A549 (cell line): ENCODE measurements around the gene GRM4. TPM values are rescaled to one million over a fixed set of nuclear protein-coding genes. Genes with fewer than 3 reads are reported as not detected.

ENCODE experiments used
- ATAC-seq, 2 experiments: fragments of 200-7000 bp in 1 of 2; fragments of >200 bp in 1 of 2; cut with Nextera tagmentation in 1 of 2; cut with Tn5 transposase in 1 of 2; 3 replicates each; pipeline versions ENCODE4 v1.8.0 to v1.9.1; 2018 to 2020; ENCODE audit warnings: mild to moderate bottlenecking in 1 of 2, moderate library complexity in 1 of 2
- CTCF ChIA-PET: fragments of 300-600 bp; sonication (Branson Sonifier 250); formaldehyde crosslinking; extraction: SDS; loops from one replicate; lab custom pipeline; 2021; ENCODE audit warnings: antibody characterized with exemption, inconsistent platforms; lab: Yijun Ruan, JAX
- POLR2A ChIA-PET: fragments of 350-600 bp; formaldehyde crosslinking; extraction: SDS; loops from one replicate; lab custom pipeline; 2021; ENCODE audit warnings: antibody characterized with exemption, inconsistent platforms; lab: Yijun Ruan, JAX
- DNase-seq, 2 experiments: peaks; one replicate each; pipeline versions ENCODE4 v3.0.0 to v3.0.0-alpha.2; 2011 to 2016; ENCODE audit warnings: low read depth in 1 of 2, low spot score in 1 of 2
- FAIRE-seq: peaks from 2 replicates; lab custom pipeline; 2011; peaks lifted over from hg19 to GRCh38; lab: Jason Lieb, UNC
- H3K27ac ChIP-seq, 2 experiments: fragments of >200 bp; sonication (Bioruptor Twin); formaldehyde crosslinking; 3 replicates each; pipeline ENCODE4 v1.5.1; 2016 to 2017
- H3K4me1 ChIP-seq: fragments of >200 bp; sonication (Bioruptor Twin); formaldehyde crosslinking; 3 replicates; pipeline ENCODE4 v1.6.1; 2016
- H3K4me2 ChIP-seq: fragments of >200 bp; sonication (Bioruptor Twin); formaldehyde crosslinking; 3 replicates; pipeline ENCODE4 v1.6.1; 2016
- H3K4me3 ChIP-seq: fragments of >200 bp; sonication (Bioruptor Twin); formaldehyde crosslinking; 3 replicates; pipeline ENCODE4 v1.5.1; 2016
- H3K9me3 ChIP-seq: fragments of >200 bp; sonication (Bioruptor Twin); formaldehyde crosslinking; 3 replicates; pipeline ENCODE4 v1.6.1; 2016
- CHD2 ChIP-seq: fragments of 150-350 bp; IDR thresholded peaks from 2 replicates; pipeline ENCODE4 v1.6.1; 2014; ENCODE audit warnings: low read length; ENCODE audit not compliant: partially characterized antibody
- HEYL ChIP-seq: fragments of 250-450 bp; sonication (Bioruptor Pico); IDR thresholded peaks from 2 replicates; pipeline ENCODE4 v1.8.0; 2021; ENCODE audit warnings: mild to moderate bottlenecking, moderate library complexity
- HOXA7 ChIP-seq: fragments of 250-450 bp; sonication (Bioruptor Pico); IDR thresholded peaks from 2 replicates; pipeline ENCODE4 v1.5.0; 2020; ENCODE audit warnings: mild to moderate bottlenecking, moderate library complexity
- HOXB13 ChIP-seq: fragments of 250-450 bp; sonication (Bioruptor Pico); IDR thresholded peaks from 2 replicates; pipeline ENCODE4 v1.5.0; 2020; ENCODE audit warnings: low read depth, mild to moderate bottlenecking, moderate library complexity
- HOXB5 ChIP-seq: fragments of 250-450 bp; sonication (Bioruptor Pico); IDR thresholded peaks from 2 replicates; pipeline ENCODE4 v1.5.0; 2020; ENCODE audit warnings: mild to moderate bottlenecking, moderate library complexity
- JUN ChIP-seq, 2 experiments: fragments of >200 bp; sonication (Bioruptor Twin); formaldehyde crosslinking; IDR thresholded peaks; 2 replicates in 1 of 2; 3 replicates in 1 of 2; pipeline ENCODE4 v1.6.1; 2016 to 2017
- NFE2L2 ChIP-seq: fragments of 150-350 bp; conservative IDR thresholded peaks from 2 replicates; pipeline ENCODE4 v1.6.1; 2014; ENCODE audit warnings: low read length
- NPAS2 ChIP-seq: fragments of 250-450 bp; sonication (Bioruptor Pico); IDR thresholded peaks from 2 replicates; pipeline ENCODE4 v1.8.0; 2022; ENCODE audit warnings: mild to moderate bottlenecking, moderate library complexity, borderline replicate concordance
- PHF8 ChIP-seq: fragments of 200-600 bp; sonication (generic); IDR thresholded peaks from 2 replicates; pipeline ENCODE4 v1.6.1; 2016; ENCODE audit warnings: low read depth, mild to moderate bottlenecking, antibody characterized with exemption, moderate library complexity, borderline replicate concordance
- POLR2A ChIP-seq: IDR thresholded peaks from 2 replicates; pipeline ENCODE4 v1.6.1; 2012; ENCODE audit warnings: mild to moderate bottlenecking, low read length
- POLR2AphosphoS2 ChIP-seq: conservative IDR thresholded peaks from 2 replicates; pipeline ENCODE4 v1.6.1; 2012; ENCODE audit warnings: low read length, improper control_type of control experiment, inconsistent platforms
- RAD21 ChIP-seq, 2 experiments: fragments of >200 bp in 1 of 2; sonication (Bioruptor Twin) in 1 of 2; formaldehyde crosslinking in 1 of 2; IDR thresholded peaks in 1 of 2; conservative IDR thresholded peaks in 1 of 2; 2 replicates in 1 of 2; 3 replicates in 1 of 2; pipeline ENCODE4 v1.6.1; 2012 to 2018; ENCODE audit warnings: inconsistent platforms in 1 of 2
- RARB ChIP-seq: fragments of 250-450 bp; sonication (Bioruptor Pico); IDR thresholded peaks from 2 replicates; pipeline ENCODE4 v1.8.0; 2021; ENCODE audit warnings: mild to moderate bottlenecking, moderate library complexity
- SMC3 ChIP-seq: fragments of >200 bp; sonication (Bioruptor Twin); formaldehyde crosslinking; IDR thresholded peaks from 3 replicates; pipeline ENCODE4 v1.6.1; 2018; ENCODE audit warnings: inconsistent platforms
- SREBF2 ChIP-seq: fragments of 450-650 bp; IDR thresholded peaks from 2 replicates; pipeline ENCODE4 v1.6.1; 2014; ENCODE audit warnings: mild to moderate bottlenecking, moderate library complexity
- TP53 ChIP-seq: fragments of 250-450 bp; sonication (Bioruptor Pico); IDR thresholded peaks from 2 replicates; pipeline ENCODE4 v1.5.0; 2021; ENCODE audit warnings: mild to moderate bottlenecking, moderate library complexity
- ZNF302 ChIP-seq: fragments of 250-450 bp; sonication (Bioruptor Pico); IDR thresholded peaks from 2 replicates; pipeline ENCODE4 v1.9.0; 2021; ENCODE audit warnings: inconsistent platforms, mild to moderate bottlenecking, moderate library complexity
- WGBS: methylation state at CpG from one replicate; pipeline ENCODE4 v1.1.6; 2017; ENCODE audit errors: missing lambda C conversion rate; 5-methylcytosine and 5-hydroxymethylcytosine counted together
- polyA plus RNA-seq, 4 experiments: library from polyadenylated mRNA; depleted of rRNA in 3 of 4; stranded (reverse); fragments of >200 nt; fragmentation: RNase III in 1 of 4; extraction: RNeasy Plus Mini Kit Qiagen cat#74134 plus additional on column Dnase treatment in 1 of 4; gene quantifications; 2 replicates in 3 of 4; 3 replicates in 1 of 4; pipeline ENCODE4 v1.2.3, GENCODE V29; 2011 to 2017
- TF ChIP-seq, protein P1 (sequence below): IDR thresholded peaks from 2 replicates; pipeline ENCODE4 v1.6.1; 2012
- TF ChIP-seq, protein P2 (sequence below): fragments of >200 bp; sonication (Bioruptor Twin); formaldehyde crosslinking; IDR thresholded peaks from 3 replicates; pipeline ENCODE4 v1.5.1; 2016
- TF ChIP-seq, protein P3 (sequence below): IDR thresholded peaks from 2 replicates; pipeline ENCODE4 v1.6.1; 2012; ENCODE audit warnings: low read depth, borderline replicate concordance

GRM4 gene
- polyA plus RNA-seq, 2 of the 4 experiments (the other 2 are of a cell fraction), result 0.05 TPM

DNA sequence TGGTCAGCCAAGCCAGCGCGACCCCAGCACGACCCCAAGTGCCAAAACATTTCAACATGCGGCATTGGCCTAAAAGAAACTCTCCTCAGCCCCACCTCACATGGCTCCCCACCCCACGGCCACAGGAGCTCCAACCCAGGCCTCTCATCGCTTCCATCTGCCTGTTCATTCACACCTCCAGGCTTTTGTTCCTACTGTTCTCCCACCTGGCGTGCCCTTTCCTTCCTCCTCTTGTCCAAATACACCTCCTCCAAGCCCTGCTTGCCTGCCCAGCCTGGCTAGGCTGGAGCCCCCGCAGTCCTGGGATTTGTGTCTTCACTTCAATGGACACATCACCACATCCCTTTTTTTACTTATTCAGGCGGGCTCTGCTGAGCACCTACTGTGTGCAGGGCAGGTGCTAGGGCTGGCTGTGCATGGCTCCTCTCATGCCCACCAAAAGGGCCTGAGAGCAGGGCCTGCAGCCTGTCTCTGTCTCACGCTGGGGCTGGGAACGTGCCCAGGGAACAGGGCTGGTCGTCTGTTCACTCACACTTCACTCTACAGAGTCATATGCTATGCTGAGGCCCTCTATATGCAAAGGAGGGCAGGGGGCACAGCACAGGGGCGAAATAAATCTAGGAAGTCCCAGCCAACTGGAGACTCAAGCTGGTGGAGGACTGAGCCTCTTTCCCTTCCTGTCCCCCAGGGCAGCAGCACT lies 61.1 kb downstream of the GRM4 start:
- DNase-seq (no peak), FAIRE-seq (no peak), ATAC-seq (no peak)
- H3K4me2 ChIP-seq, result no peak overlapping the region
- no peak overlapping the region for H3K27ac ChIP-seq
- H3K4me3 ChIP-seq, result no peak overlapping the region
- no peaks in the 10 kb centered on the region for H3K4me1 ChIP-seq
- WGBS, result 60% methylated on average over 11 of the region's 13 CpGs
- CTCF ChIA-PET, result interaction anchor here (0.9 to 1.5 kb wide), 3 partner anchors 15 to 887 kb away, joined by 3 read pairs; no protein-coding TSS in a partner anchor
- H3K9me3 ChIP-seq, result no peaks in the 10 kb centered on the region
- TF ChIP-seq ZNF302 (CRISPR knock-in tag), result no peak
- no peak for TF ChIP-seq HOXB13 (CRISPR knock-in tag)
- TF ChIP-seq, protein P1, sequence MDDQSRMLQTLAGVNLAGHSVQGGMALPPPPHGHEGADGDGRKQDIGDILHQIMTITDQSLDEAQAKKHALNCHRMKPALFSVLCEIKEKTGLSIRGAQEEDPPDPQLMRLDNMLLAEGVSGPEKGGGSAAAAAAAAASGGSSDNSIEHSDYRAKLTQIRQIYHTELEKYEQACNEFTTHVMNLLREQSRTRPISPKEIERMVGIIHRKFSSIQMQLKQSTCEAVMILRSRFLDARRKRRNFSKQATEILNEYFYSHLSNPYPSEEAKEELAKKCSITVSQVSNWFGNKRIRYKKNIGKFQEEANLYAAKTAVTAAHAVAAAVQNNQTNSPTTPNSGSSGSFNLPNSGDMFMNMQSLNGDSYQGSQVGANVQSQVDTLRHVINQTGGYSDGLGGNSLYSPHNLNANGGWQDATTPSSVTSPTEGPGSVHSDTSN, result no peak
- TF ChIP-seq, protein P2, sequence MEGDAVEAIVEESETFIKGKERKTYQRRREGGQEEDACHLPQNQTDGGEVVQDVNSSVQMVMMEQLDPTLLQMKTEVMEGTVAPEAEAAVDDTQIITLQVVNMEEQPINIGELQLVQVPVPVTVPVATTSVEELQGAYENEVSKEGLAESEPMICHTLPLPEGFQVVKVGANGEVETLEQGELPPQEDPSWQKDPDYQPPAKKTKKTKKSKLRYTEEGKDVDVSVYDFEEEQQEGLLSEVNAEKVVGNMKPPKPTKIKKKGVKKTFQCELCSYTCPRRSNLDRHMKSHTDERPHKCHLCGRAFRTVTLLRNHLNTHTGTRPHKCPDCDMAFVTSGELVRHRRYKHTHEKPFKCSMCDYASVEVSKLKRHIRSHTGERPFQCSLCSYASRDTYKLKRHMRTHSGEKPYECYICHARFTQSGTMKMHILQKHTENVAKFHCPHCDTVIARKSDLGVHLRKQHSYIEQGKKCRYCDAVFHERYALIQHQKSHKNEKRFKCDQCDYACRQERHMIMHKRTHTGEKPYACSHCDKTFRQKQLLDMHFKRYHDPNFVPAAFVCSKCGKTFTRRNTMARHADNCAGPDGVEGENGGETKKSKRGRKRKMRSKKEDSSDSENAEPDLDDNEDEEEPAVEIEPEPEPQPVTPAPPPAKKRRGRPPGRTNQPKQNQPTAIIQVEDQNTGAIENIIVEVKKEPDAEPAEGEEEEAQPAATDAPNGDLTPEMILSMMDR, result no peak
- TF ChIP-seq RAD21 (conservative IDR thresholded peaks at IDR 0.05 in 1 of 2, IDR thresholded peaks at IDR 0.05 in 1 of 2), result no peak
- no peak for TF ChIP-seq SREBF2
- TF ChIP-seq TP53 (CRISPR knock-in tag), result no peak
- no peak for TF ChIP-seq HOXB5 (CRISPR knock-in tag)
- POLR2A ChIA-PET, result no interaction called here

DNA sequence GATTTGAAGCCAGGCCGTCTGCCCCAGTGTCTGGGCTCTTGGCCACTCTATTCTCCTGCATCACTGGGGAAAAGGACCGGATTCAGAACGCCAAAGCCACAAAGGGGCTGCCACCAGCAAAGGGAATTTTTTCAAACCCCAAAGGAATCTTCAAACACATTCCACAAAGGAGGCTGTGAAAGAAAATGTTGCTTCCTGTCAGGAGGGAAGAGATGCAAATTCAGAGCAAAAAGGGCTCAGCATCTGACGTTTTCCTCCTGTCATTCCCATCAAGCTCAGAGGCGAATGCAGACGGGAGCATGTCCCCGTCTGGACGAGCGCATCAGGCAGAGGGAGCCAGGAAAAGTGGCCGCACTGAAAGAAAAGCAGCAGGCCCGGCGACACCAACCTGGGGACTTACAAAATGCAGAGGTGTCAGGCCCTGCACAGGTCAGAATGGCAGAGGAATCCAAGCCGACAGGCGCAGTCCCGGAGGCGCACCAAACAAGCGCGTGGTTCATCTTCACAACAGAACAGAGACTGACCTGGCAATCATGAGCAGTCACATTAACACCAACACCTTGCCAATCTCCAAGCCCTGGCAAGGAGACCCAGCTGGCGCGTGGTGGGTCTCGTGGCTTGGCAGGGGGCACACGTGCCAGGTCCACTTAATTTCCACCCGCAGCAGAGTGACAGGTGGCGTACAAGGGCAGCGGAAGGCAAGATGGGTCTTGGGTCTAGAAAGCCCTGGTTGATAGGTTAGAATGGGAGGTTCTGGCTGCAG lies 62.8 kb downstream of the GRM4 start:
- H3K4me1 ChIP-seq, result no peaks in the 10 kb centered on the region
- POLR2A ChIA-PET, result no interaction called here
- H3K4me2 ChIP-seq, result no peak overlapping the region
- FAIRE-seq (no peak), ATAC-seq (no peak), DNase-seq (no peak)
- TF ChIP-seq RAD21 (conservative IDR thresholded peaks at IDR 0.05 in 1 of 2, IDR thresholded peaks at IDR 0.05 in 1 of 2) (no peak), POLR2A (no peak), NFE2L2 (no peak), HOXA7 (CRISPR knock-in tag) (no peak), PHF8 (no peak), SREBF2 (no peak), JUN (IDR thresholded peaks at IDR 0.05) (no peak), ZNF302 (CRISPR knock-in tag) (no peak), CHD2 (no peak), NPAS2 (CRISPR knock-in tag) (no peak), POLR2AphosphoS2 (no peak)
- TF ChIP-seq, protein P3, sequence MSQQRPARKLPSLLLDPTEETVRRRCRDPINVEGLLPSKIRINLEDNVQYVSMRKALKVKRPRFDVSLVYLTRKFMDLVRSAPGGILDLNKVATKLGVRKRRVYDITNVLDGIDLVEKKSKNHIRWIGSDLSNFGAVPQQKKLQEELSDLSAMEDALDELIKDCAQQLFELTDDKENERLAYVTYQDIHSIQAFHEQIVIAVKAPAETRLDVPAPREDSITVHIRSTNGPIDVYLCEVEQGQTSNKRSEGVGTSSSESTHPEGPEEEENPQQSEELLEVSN, result no peak
- no peak overlapping the region for H3K27ac ChIP-seq
- no peaks in the 10 kb centered on the region for H3K9me3 ChIP-seq
- no peak overlapping the region for H3K4me3 ChIP-seq
- CTCF ChIA-PET, result interaction anchor here (0.9 to 1.0 kb wide), 2 partner anchors 11 to 315 kb away, joined by 3 read pairs; no protein-coding TSS in a partner anchor
- WGBS, result 66% methylated on average over 18 of the region's 25 CpGs

DNA sequence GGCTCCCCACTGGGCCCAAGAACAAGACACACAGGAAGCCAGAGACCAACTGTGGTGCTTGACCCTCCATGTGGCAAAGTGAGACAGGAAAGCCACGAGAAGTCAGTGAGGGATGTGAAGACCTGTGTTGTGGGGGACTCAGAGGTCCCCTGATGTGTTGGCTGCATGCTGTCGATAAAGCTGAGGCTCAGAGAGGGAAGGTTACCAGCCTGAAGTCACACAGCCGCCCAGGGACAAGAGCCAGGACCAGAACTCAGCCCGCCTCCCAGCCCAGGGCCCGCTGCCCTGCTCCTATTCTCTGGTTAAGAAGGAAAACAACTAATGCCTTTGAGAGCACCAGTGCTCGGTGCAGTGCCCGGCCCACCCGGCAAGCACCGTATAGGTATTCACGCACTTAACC lies 63.5 kb downstream of the GRM4 start:
- ATAC-seq (no peak), FAIRE-seq (no peak), DNase-seq (no peak)
- H3K27ac ChIP-seq, result no peak overlapping the region
- TF ChIP-seq RAD21 (conservative IDR thresholded peaks at IDR 0.05 in 1 of 2, IDR thresholded peaks at IDR 0.05 in 1 of 2) (no peak), POLR2A (no peak), NPAS2 (CRISPR knock-in tag) (no peak), JUN (IDR thresholded peaks at IDR 0.05) (no peak), RARB (no peak), HEYL (CRISPR knock-in tag) (no peak), SMC3 (no peak)
- TF ChIP-seq, protein P2, result no peak
- no peak overlapping the region for H3K4me3 ChIP-seq
- WGBS, result 65% methylated on average over 10 of the region's 10 CpGs
- no peaks in the 10 kb centered on the region for H3K9me3 ChIP-seq
- POLR2A ChIA-PET, result no interaction called here
- CTCF ChIA-PET, result interaction anchor here (1.1 kb wide), 1 partner anchor 12 kb away, joined by 5 read pairs; no protein-coding TSS in a partner anchor
- H3K4me1 ChIP-seq, result no peaks in the 10 kb centered on the region
- no peak overlapping the region for H3K4me2 ChIP-seq
